ENCODE data around the gene WDFY4.

Gene WDFY4

GRCh38 chr10:48947690-48948469 is 263.2 kb downstream of the WDFY4 start:
- no peak for DNase-seq

GRCh38 chr10:48948470-48949037 is 263.9 kb downstream of the WDFY4 start:
- no peak for DNase-seq

GRCh38 chr10:48951707-48952106 is 267.0 kb downstream of the WDFY4 start:
- no peak for DNase-seq

- DNase-seq, result no peak
Observed at GRCh38 chr10:48957361-48958151, 272.9 kb downstream of the WDFY4 start.

GRCh38 chr10:48958598-48959190 is 274.0 kb downstream of the WDFY4 start:
- no peak for DNase-seq

GRCh38 chr10:48964038-48964437 is 279.4 kb downstream of the WDFY4 start:
- DNase-seq, result no peak

- DNase-seq, result no peak
Observed at GRCh38 chr10:48965460-48965859, 280.8 kb downstream of the WDFY4 start.

- DNase-seq, result no peak
Observed at GRCh38 chr10:48968036-48968435, 283.4 kb downstream of the WDFY4 start.

GRCh38 chr10:48970046-48970445 is 285.4 kb downstream of the WDFY4 start:
- DNase-seq, result no peak

GRCh38 chr10:48970654-48971053 is 286.0 kb downstream of the WDFY4 start:
- no peak for DNase-seq

- no peak for DNase-seq
Observed at GRCh38 chr10:48973065-48973464, 288.4 kb downstream of the WDFY4 start.

- DNase-seq, result no peak
Observed at GRCh38 chr10:48974510-48975156, 290.0 kb downstream of the WDFY4 start.

- peak; percentile 24 for DNase-seq
Observed at GRCh38 chr10:48976196-48976595, 291.5 kb downstream of the WDFY4 start.

- no peak for DNase-seq
Observed at GRCh38 chr10:48978318-48978717, 293.6 kb downstream of the WDFY4 start.

- peak; percentile 21 for DNase-seq
Observed at GRCh38 chr10:48981310-48981907, 296.7 kb downstream of the WDFY4 start.

- DNase-seq, result no peak
Observed at GRCh38 chr10:48982584-48982983, 297.9 kb downstream of the WDFY4 start.

- DNase-seq, result no peak
Observed at GRCh38 chr10:48983648-48984351, 299.1 kb downstream of the WDFY4 start.

GRCh38 chr10:48985621-48986158 is 301.0 kb downstream of the WDFY4 start:
- DNase-seq, result no peak

- DNase-seq, result no peak
Observed at GRCh38 chr10:48990226-48990625, 305.6 kb downstream of the WDFY4 start.

- DNase-seq, result no peak
Observed at GRCh38 chr10:48993627-48994026, 309.0 kb downstream of the WDFY4 start.

- no peak for DNase-seq
Observed at GRCh38 chr10:48996329-48996728, 311.7 kb downstream of the WDFY4 start.

- DNase-seq, result no peak
Observed at GRCh38 chr10:48999346-48999745, 314.7 kb downstream of the WDFY4 start.
